OCI-LY1 (cell line): Measurements from ENCODE around the gene GSTT4.

Experiments used
- EZH2 ChIP-seq: fragments of 200-600 bp; sonication (generic), shearing (Covaris generic); IDR thresholded peaks from 2 replicates; pipeline ENCODE4 v1.8.0; 2017; ENCODE audit warnings: borderline replicate concordance, mixed run types, mild to moderate bottlenecking, antibody characterized with exemption, low read length, moderate library complexity, mixed read lengths
- TF ChIP-seq, protein P1 (sequence below): fragments of 200-600 bp; sonication (generic), shearing (Covaris generic); IDR thresholded peaks from 2 replicates; pipeline ENCODE4 v1.5.1; 2017; ENCODE audit warnings: mild to moderate bottlenecking, antibody characterized with exemption, low read length, moderate library complexity, mixed read lengths

DNA sequence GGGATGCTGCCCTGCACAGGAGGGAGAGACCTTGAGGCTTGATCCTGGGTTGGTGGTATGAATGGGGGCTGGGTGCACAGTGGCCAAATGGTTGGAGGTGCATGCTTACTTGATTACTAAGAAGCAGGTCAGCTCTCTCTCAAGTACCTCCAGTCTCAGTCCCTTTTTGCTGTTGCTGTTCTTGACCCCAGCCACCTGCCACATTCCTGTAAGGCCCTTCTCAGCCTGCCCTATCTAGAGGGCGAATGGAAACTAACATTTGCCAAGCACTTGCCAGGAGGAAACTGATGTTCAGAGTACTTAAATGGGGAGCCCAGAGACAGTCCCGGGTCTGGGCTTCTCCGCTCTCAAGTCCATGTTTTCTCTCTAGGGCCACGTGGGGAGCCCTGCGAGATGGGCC, 45.8 kb upstream of the GSTT4 start:
- no peak for TF ChIP-seq EZH2
- TF ChIP-seq, protein P1, sequence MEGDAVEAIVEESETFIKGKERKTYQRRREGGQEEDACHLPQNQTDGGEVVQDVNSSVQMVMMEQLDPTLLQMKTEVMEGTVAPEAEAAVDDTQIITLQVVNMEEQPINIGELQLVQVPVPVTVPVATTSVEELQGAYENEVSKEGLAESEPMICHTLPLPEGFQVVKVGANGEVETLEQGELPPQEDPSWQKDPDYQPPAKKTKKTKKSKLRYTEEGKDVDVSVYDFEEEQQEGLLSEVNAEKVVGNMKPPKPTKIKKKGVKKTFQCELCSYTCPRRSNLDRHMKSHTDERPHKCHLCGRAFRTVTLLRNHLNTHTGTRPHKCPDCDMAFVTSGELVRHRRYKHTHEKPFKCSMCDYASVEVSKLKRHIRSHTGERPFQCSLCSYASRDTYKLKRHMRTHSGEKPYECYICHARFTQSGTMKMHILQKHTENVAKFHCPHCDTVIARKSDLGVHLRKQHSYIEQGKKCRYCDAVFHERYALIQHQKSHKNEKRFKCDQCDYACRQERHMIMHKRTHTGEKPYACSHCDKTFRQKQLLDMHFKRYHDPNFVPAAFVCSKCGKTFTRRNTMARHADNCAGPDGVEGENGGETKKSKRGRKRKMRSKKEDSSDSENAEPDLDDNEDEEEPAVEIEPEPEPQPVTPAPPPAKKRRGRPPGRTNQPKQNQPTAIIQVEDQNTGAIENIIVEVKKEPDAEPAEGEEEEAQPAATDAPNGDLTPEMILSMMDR: no peak
